GM23248 (cell line): ENCODE measurements around the gene C22orf31. TPM values are rescaled to one million over a fixed set of nuclear protein-coding genes. Genes with fewer than 3 reads are reported as not detected.

Experiments used
- DNase-seq: peaks from one replicate; pipeline ENCODE4 v3.0.0-alpha.2; 2015
- H2AFZ ChIP-seq: fragments of 200-600 bp; sonication (generic); 2 replicates; pipeline ENCODE4 v1.6.1; 2016; ENCODE audit warnings: antibody characterized with exemption
- H3F3A ChIP-seq: fragments of 200-600 bp; sonication (generic); 2 replicates; pipeline ENCODE4 v1.6.1; 2016; ENCODE audit warnings: mild to moderate bottlenecking, antibody characterized with exemption, mixed run types; ENCODE audit not compliant: insufficient read depth
- H3K27ac ChIP-seq: fragments of 200-600 bp; sonication (generic); 2 replicates; pipeline ENCODE4 v1.5.1; 2016; ENCODE audit warnings: mild to moderate bottlenecking
- H3K27me3 ChIP-seq: fragments of 200-600 bp; sonication (generic); replicated peaks from 2 replicates; pipeline ENCODE4 v1.6.1; 2016; ENCODE audit warnings: mild to moderate bottlenecking; ENCODE audit not compliant: insufficient read depth
- H3K36me3 ChIP-seq: fragments of 200-600 bp; sonication (generic); 2 replicates; pipeline ENCODE4 v1.6.1; 2016; ENCODE audit warnings: low read depth, mild to moderate bottlenecking
- H3K4me1 ChIP-seq: fragments of 200-600 bp; sonication (generic); 2 replicates; pipeline ENCODE4 v1.6.1; 2016; ENCODE audit warnings: mild to moderate bottlenecking; ENCODE audit not compliant: insufficient read depth
- H3K4me2 ChIP-seq: fragments of 200-600 bp; sonication (generic); one replicate; pipeline ENCODE4 v1.6.1; 2016; ENCODE audit warnings: mild to moderate bottlenecking; ENCODE audit not compliant: unreplicated experiment
- H3K4me3 ChIP-seq: fragments of 200-600 bp; sonication (generic); 2 replicates; pipeline ENCODE4 v1.5.1; 2016; ENCODE audit warnings: mild to moderate bottlenecking
- H3K79me2 ChIP-seq: fragments of 200-600 bp; sonication (generic); 2 replicates; pipeline ENCODE4 v1.6.1; 2016; ENCODE audit warnings: mild to moderate bottlenecking; ENCODE audit not compliant: insufficient read depth
- H3K9ac ChIP-seq: fragments of 200-600 bp; sonication (generic); 2 replicates; pipeline ENCODE4 v1.6.1; 2016; ENCODE audit warnings: mild to moderate bottlenecking
- H3K9me2 ChIP-seq: fragments of 200-600 bp; sonication (generic); 2 replicates; pipeline ENCODE4 v1.6.1; 2016; ENCODE audit warnings: mixed run types, mild to moderate bottlenecking, moderate library complexity; ENCODE audit not compliant: insufficient read depth
- H3K9me3 ChIP-seq: fragments of 200-600 bp; sonication (generic); one replicate; pipeline ENCODE4 v1.6.1; 2017; ENCODE audit warnings: low read depth
- H4K20me1 ChIP-seq: fragments of 200-600 bp; sonication (generic); 2 replicates; pipeline ENCODE4 v1.6.0; 2016; ENCODE audit not compliant: insufficient read depth
- EZH2 ChIP-seq: fragments of 200-600 bp; sonication (generic); IDR thresholded peaks from 2 replicates; pipeline ENCODE4 v1.6.1; 2018; ENCODE audit warnings: antibody characterized with exemption, mild to moderate bottlenecking; ENCODE audit not compliant: insufficient read depth, poor library complexity, severe bottlenecking
- EZH2phosphoT487 ChIP-seq: fragments of 200-600 bp; sonication (generic); IDR thresholded peaks from 2 replicates; pipeline ENCODE4 v1.6.1; 2018; ENCODE audit warnings: antibody characterized with exemption, moderate library complexity, mild to moderate bottlenecking, low read depth; ENCODE audit not compliant: insufficient read depth
- WGBS, 2 experiments: methylation state at CpG; one replicate each; pipeline ENCODE4 v1.1.6; 2015 to 2017; ENCODE audit warnings: low lambda C conversion rate in 2 of 2, low coverage in 1 of 2; ENCODE audit errors: missing lambda C conversion rate in 2 of 2; 5-methylcytosine and 5-hydroxymethylcytosine counted together
- in situ Hi-C: fragments of 300-500 bp; cut with MboI; formaldehyde crosslinking; loops from 2 replicates; pipeline ENCODE4 v1.15.0; 2020
- polyA plus RNA-seq: library from polyadenylated mRNA; unstranded; fragments of >200 nt; fragmentation: Nextera tagmentation; extraction: Ambion mirVana; gene quantifications from 2 replicates; pipeline ENCODE4 v1.2.1, GENCODE V29; 2016
- total RNA-seq: library from RNA; depleted of rRNA; stranded (reverse); fragments of >200 nt; shearing (Covaris generic); gene quantifications from 2 replicates; pipeline ENCODE4 v1.2.3, GENCODE V29; 2014

C22orf31 gene
- total and polyA plus RNA-seq, 2 experiments from 2014 or later = not detected

- Histone ChIP-seq H3K9me2 (no peaks in the 10 kb centered on the region), H3K9me3 (no peaks in the 10 kb centered on the region), H3K4me2 (no peak overlapping the region), H3K9ac (no peak overlapping the region), H3K27me3 (no peaks in the 10 kb centered on the region), H3K4me3 (no peak overlapping the region), H3K27ac (no peak overlapping the region), H3F3A (no peaks in the 10 kb centered on the region), H2AFZ (no peak overlapping the region), H3K4me1 (no peaks in the 10 kb centered on the region), H3K36me3 (no peaks in the 10 kb centered on the region), H3K79me2 (no peaks in the 10 kb centered on the region), H4K20me1 (no peaks in the 10 kb centered on the region)
- WGBS, 2 experiments = 96 to 97% methylated on average over 3 of the region's 3 CpGs
- in situ Hi-C loops = no loop called here
- DNase-seq = no peak
- TF ChIP-seq EZH2 (no peak), EZH2phosphoT487 (no peak)
Observed at GRCh38 chr22:29016067-29016938, 45.3 kb downstream of the C22orf31 start.

- no peaks in the 10 kb centered on the region for H3K79me2 ChIP-seq
- no peak overlapping the region for H3K4me2 ChIP-seq
- no peaks in the 10 kb centered on the region for H3K4me1 ChIP-seq
- no peak overlapping the region for H3K27ac ChIP-seq
- H3K4me3 ChIP-seq = no peak overlapping the region
- no peak for DNase-seq
- H3K9me3 ChIP-seq = no peaks in the 10 kb centered on the region
- no peak overlapping the region for H3K9ac ChIP-seq
- H3K36me3 ChIP-seq = no peaks in the 10 kb centered on the region
- no peaks in the 10 kb centered on the region for H3K9me2 ChIP-seq
- WGBS, 2 experiments = 99 to 100% methylated on average over 4 of the region's 4 CpGs
- no peaks in the 10 kb centered on the region for H4K20me1 ChIP-seq
- H2AFZ ChIP-seq = no peak overlapping the region
- in situ Hi-C loops = no loop called here
- H3F3A ChIP-seq = no peaks in the 10 kb centered on the region
- TF ChIP-seq EZH2phosphoT487 (no peak), EZH2 (no peak)
- no peaks in the 10 kb centered on the region for H3K27me3 ChIP-seq
Observed at GRCh38 chr22:29014773-29015172, 46.9 kb downstream of the C22orf31 start.

DNA sequence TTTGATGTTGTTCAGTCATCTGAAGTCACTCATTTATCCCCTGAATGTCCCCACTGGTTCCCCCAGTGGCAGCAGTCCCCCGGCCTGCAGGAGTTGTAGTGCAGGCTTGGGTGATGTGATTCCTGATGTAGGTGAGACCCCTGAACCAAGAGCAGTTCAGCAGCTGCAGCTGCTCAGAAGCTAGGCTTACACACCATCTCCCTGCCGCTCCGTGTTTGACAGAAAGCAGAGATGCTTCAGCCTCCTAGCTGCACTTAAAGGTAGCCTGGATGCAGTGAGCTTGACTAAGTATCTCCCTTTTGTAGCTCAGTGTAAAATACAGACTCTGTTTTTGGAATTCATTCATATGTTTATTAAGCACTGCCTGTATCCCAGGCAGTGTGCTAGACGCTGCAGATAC, 47.3 kb downstream of the C22orf31 start:
- WGBS, 2 experiments = 95 to 100% methylated on average over 4 of the region's 4 CpGs

GRCh38 chr22:29012952-29013351, 48.7 kb downstream of the C22orf31 start:
- H3K9ac ChIP-seq = no peak overlapping the region
- WGBS, 2 experiments = 91 to 96% methylated on average over 4 of the region's 4 CpGs
- no peak overlapping the region for H2AFZ ChIP-seq
- no peaks in the 10 kb centered on the region for H3K79me2 ChIP-seq
- H4K20me1 ChIP-seq = no peaks in the 10 kb centered on the region
- no peaks in the 10 kb centered on the region for H3F3A ChIP-seq
- H3K36me3 ChIP-seq = no peaks in the 10 kb centered on the region
- no peak for TF ChIP-seq EZH2
- TF ChIP-seq EZH2phosphoT487 = no peak
- H3K9me3 ChIP-seq = no peaks in the 10 kb centered on the region
- H3K4me3 ChIP-seq = no peak overlapping the region
- no peaks in the 10 kb centered on the region for H3K4me1 ChIP-seq
- H3K9me2 ChIP-seq = no peaks in the 10 kb centered on the region
- DNase-seq = no peak
- in situ Hi-C loops = no loop called here
- no peak overlapping the region for H3K27ac ChIP-seq
- no peak overlapping the region for H3K4me2 ChIP-seq
- H3K27me3 ChIP-seq = no peaks in the 10 kb centered on the region

More for the DNA sequence above, 47.3 kb downstream of the C22orf31 start:
- H3K36me3 ChIP-seq = no peaks in the 10 kb centered on the region
- no peaks in the 10 kb centered on the region for H3F3A ChIP-seq
- no peak overlapping the region for H3K27ac ChIP-seq
- TF ChIP-seq EZH2 (no peak), EZH2phosphoT487 (no peak)
- H4K20me1 ChIP-seq = no peaks in the 10 kb centered on the region
- in situ Hi-C loops = no loop called here
- H3K4me3 ChIP-seq = no peak overlapping the region
- no peaks in the 10 kb centered on the region for H3K9me2 ChIP-seq
- H3K79me2 ChIP-seq = no peaks in the 10 kb centered on the region
- H3K9me3 ChIP-seq = no peaks in the 10 kb centered on the region
- no peak overlapping the region for H2AFZ ChIP-seq
- H3K4me2 ChIP-seq = no peak overlapping the region
- no peaks in the 10 kb centered on the region for H3K4me1 ChIP-seq
- no peak overlapping the region for H3K9ac ChIP-seq
- no peak for DNase-seq
- H3K27me3 ChIP-seq = no peaks in the 10 kb centered on the region
